Measurements from ENCODE around the gene CNTN1.

GRCh38 chr12:40892528-40892927, 200.3 kb downstream of the CNTN1 start:
- TF ChIP-seq POLR2A (IDR thresholded peaks at IDR 0.05) (no peak), CTCF (IDR thresholded peaks at IDR 0.05 in 4 of 5, conservative IDR thresholded peaks at IDR 0.05 in 1 of 5) (no peak)

All from gastrocnemius medialis (tissue), 4 donors.